GM20000 (cell line): ENCODE results near the gene ZRANB3.

Experiments used
- DNase-seq: peaks from one replicate; pipeline ENCODE4 v3.0.0; 2012; ENCODE audit warnings: low spot score
- TF ChIP-seq, protein P1 (sequence below): IDR thresholded peaks from 2 replicates; pipeline ENCODE4 v1.5.1; 2012; ENCODE audit warnings: mild to moderate bottlenecking, control low read depth; ENCODE audit errors: extremely low read depth, missing control alignments

ZRANB3 gene

DNA sequence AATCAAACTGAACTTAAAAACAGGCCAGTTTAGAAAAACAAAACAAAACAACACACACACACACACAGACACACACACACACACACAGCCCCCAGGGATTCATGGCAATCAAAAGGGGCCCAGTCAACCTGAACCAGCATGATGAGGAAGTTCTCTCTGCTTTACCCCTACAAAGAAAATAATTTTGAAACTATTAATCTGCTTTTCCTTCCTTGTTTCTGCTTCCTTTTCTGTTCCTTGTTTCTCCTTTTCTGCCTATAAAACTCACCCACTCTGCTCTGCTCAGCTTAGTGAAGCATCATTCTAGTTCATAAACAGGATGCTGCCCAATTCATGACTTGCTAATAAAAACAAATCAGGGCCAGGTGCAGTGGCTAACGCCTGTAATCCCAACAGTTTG lies 275.8 kb downstream of the ZRANB3 start:
- TF ChIP-seq, protein P1, sequence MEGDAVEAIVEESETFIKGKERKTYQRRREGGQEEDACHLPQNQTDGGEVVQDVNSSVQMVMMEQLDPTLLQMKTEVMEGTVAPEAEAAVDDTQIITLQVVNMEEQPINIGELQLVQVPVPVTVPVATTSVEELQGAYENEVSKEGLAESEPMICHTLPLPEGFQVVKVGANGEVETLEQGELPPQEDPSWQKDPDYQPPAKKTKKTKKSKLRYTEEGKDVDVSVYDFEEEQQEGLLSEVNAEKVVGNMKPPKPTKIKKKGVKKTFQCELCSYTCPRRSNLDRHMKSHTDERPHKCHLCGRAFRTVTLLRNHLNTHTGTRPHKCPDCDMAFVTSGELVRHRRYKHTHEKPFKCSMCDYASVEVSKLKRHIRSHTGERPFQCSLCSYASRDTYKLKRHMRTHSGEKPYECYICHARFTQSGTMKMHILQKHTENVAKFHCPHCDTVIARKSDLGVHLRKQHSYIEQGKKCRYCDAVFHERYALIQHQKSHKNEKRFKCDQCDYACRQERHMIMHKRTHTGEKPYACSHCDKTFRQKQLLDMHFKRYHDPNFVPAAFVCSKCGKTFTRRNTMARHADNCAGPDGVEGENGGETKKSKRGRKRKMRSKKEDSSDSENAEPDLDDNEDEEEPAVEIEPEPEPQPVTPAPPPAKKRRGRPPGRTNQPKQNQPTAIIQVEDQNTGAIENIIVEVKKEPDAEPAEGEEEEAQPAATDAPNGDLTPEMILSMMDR, result no peak
- no peak for DNase-seq

DNA sequence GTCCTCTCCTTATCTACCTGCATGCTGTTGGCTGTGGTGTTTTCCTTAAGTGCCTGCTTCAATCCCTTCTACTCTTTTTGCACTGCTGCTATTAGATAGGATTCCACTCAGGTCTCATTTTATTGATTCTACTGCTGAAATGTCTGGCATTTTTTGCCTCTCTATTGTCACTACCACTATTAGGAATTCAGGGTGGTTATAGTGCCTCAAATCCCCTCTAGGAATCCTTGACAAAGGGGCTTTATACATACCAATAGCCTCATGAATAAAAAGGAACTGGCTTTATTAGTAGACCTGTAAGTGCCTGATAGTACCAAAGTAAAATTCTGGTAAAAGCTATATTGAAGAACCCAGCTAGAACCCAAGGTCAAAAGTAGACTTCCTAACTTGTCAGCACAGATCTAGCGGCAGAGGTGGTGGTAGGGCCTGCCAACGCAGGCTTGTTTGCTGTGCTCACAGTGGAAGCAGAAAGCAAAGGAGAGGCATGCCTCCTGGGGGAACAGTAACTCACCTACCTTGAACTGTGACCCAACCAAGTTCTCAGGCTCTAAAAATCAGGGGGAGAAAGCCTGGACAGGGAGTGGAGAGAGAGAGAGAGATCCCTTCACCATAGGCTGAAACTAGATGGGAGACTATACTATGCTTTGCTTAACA lies 278.1 kb downstream of the ZRANB3 start:
- TF ChIP-seq, protein P1, result no peak
- DNase-seq, result no peak

DNA sequence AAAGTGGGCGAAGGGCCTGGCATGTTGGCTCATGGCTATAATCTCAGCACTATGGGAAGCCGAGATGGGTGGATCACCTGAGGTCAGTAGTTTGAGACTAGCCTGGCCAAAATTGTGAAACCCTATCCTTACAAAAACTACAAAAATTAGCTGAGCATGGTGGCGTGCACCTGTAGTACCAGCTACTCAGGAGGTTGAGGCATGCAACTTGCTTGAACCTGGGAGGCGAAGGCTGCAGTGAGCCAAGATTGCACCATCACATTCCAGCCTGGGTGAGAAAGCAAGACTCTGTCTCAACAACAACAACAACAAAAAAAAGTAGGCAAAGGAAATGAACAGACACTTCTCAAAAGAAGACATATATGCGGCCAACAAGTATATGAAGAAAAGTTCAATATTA lies 282.4 kb downstream of the ZRANB3 start:
- TF ChIP-seq, protein P1, result no peak
- no peak for DNase-seq

DNA sequence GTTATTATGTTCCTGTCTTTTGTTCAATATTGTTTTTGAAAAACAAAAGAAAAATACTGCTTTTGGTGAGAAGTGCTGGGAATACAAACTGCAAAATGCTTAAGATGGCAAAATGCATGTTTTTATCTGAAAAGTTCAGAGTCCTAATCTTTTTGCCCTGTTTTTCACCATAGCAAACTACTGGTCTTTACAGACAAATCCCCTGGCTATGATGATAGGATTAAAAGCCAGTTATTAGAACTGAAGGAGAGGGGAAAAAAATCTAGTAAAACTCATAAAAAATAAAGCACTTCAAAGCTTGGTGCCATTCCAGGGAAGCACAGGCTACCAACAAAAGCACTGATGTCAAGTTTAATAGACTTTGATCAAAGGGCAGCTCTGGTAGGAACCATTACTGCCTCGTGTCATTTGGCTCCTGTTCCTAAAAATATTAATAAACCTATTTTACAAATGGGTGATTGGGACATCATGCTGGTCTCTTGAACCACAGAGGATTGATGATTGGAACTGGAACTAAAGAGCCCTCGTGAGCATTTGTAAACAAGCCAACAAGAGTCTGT lies 284.2 kb downstream of the ZRANB3 start:
- DNase-seq, result no peak
- TF ChIP-seq, protein P1, result no peak

DNA sequence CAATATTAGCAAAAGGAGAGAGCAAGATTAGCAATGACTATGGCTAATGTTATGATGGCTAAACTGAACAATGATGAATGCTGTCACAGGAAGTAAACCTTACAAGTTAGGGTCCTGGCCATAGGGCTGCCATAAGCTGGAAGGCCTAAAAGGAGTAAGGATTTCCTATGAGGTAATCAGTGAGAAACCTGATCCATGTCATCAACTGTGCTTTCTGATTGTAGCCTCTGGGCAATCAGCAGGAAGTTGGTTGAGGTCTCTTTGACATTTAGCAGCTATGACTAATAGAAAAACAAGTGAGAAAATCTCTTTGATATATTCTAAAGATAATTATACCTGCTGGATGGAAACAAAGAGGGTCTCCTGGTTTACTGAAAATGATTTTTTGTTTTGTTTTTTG lies 285.9 kb downstream of the ZRANB3 start:
- TF ChIP-seq, protein P1, result no peak

DNA sequence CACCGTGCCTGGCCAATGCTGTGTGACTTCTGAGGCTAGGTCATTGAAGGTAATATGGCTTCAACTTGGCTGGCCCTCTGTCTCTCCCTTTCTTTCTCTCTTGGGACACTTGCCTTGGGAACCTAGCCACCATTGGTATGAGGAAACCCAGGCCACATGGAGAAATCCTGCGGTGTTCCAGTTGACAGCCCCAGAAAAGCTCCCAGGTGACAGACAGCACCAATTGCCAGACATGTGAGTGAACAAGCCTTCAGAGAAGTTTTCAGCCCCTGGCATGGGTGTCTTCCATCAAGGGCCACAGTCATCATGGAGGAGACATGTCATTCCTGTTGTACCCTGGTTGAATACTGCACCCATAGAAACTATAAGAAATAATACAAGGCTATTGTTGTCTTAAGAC lies 292.4 kb downstream of the ZRANB3 start:
- DNase-seq, result no peak
- TF ChIP-seq, protein P1, result no peak

More for the DNA sequence above, 285.9 kb downstream of the ZRANB3 start:
- DNase-seq, result no peak

DNA sequence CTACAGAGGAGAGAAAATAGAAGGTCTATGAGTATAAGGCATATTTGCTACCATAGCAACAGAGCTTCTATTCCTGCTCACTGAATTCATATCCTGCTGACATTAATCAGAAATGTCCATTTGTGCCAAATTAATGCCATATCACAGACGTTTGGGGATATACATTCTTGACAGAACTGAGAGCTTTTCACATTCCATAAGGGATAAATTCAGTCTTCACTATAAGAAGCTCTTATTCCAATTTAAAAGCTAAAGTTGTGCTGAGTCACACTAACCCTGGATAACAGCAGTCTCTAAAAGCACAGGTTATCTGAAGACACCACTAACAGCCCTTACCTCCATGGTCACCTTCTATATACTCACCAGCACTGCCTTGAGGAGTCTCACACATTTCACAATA lies 300.9 kb downstream of the ZRANB3 start:
- TF ChIP-seq, protein P1, result no peak
- no peak for DNase-seq
